NK-92 (cell line): Measurements from ENCODE around the gene PSAT1.

Source experiments
- DNase-seq: peaks from one replicate; lab custom pipeline; 2025; ENCODE audit not compliant: unreplicated experiment; lab: John Stamatoyannopoulos, UW

Gene PSAT1

GRCh38 chr9:78316166-78316892, 19.4 kb downstream of the PSAT1 start:
- DNase-seq, result no peak

GRCh38 chr9:78319197-78320029, 22.5 kb downstream of the PSAT1 start:
- DNase-seq, result no peak

- DNase-seq, result no peak
Measured at GRCh38 chr9:78320030-78320693, 23.2 kb downstream of the PSAT1 start.

GRCh38 chr9:78320875-78321496, 24.1 kb downstream of the PSAT1 start:
- no peak for DNase-seq

DNA sequence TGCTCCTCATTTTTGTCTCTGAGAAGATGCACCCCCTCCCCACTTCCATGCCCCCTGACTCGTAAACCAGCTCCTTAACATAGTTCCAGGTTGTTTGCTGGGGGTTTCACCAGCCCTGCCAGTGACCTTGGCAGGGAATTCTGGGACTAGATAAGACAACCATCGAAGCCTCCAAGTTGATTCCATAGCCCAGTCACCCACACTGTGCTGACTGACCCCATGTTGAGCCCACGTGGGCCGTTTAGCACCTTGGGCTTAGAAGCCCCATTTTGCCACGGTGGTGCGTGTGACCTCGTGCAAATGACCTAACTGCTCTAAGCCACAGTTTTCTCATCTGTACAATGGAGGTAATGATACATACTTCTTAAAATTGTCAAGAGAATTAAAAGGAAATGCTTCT, 24.6 kb downstream of the PSAT1 start:
- no peak for DNase-seq

DNA sequence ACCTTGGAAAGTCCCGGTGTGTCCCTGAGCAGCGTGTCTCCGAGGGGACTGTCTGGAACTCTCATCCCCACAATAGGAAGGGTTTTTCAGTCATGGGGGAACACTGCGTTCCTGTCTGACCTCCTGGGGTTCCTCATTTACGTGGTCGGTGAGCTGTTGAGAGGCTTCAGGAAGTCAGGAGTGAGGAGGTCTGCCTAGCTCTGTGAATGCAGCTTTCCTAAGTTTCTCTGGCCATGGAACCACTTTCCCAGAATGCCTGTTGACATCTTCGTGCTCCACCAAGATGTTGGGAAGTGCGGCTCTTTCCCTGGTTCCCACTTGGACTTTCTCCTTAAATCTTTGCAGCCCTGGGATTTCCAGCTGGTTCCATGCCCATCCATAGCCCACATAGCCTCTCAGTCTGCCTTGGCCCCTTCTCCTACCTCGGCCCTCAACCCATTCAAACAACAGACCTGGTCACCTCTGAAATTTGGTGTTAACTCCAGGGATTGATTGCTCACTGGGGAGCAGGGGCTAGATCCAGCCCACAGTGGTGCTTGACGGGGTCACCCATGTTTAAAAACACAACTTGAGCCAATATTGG, 27.2 kb downstream of the PSAT1 start:
- no peak for DNase-seq

DNA sequence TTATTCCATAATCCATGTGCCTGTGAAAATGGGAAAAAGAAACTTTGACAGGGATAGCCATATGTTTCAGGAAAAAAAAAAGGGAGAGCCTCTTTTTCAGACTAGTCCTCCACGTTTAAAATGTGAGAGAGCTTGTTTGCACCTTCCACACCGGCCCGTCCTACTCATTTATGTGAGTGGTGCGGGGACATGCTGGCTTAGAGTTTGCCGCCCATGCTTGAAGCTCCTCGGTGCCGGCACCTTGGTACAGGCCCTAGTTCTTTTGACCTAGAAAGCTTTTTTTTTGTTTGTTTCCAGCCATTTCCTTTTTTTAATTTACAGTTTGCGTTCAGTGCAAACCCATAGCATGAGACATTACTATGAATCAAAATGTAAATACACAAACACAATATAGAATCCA, 27.8 kb downstream of the PSAT1 start:
- no peak for DNase-seq

DNA sequence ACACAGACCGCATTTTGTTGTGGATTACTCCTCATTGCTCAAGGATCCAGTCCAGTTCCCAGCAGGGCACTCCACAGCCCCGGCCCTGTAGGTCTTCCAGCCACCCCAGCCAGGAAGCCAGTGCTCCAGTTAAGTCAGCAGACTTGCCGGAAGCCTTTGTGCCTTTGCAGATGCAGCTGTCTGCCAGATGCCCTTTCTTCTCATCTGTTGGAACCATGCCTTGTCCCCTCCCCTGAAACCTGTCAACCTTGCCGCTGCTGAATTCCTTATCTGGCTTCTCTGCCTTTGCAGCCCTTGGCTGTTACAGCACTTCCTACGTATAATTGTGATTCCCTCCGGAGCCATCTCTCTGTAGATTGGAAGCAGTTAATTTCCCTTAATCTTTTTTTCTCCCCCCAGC, 28.4 kb downstream of the PSAT1 start:
- no peak for DNase-seq

DNA sequence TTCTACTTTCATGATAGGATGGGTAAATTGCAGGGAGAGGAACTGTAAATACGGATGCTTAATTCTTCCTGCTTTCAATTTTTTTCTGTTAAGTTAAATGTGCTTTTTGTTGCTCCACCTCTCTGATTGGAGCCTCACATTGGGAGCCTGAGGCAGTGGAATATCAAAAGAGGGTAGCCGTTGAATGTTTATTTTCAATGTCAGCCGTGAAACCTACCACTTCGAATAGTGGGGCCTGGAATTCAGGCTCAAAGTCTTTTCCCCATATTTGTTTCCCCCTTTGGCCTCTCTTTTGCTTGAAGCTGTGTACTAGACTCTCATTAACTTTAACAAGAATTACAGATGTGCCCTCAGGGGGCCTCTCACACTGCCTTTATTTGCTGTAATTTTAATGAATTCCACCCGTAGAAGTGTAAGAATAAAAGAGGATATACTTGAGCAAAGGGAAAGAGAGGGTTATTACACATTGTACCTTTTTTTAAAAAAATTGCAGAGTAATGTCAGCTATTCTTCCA, 29.0 kb downstream of the PSAT1 start:
- DNase-seq, result no peak

GRCh38 chr9:78326564-78326963, 29.6 kb downstream of the PSAT1 start:
- DNase-seq, result no peak

- DNase-seq, result no peak
Measured at GRCh38 chr9:78332381-78332780, 35.5 kb downstream of the PSAT1 start.

GRCh38 chr9:78348848-78349247, 51.9 kb downstream of the PSAT1 start:
- DNase-seq, result no peak

GRCh38 chr9:78351816-78352215, 54.9 kb downstream of the PSAT1 start:
- no peak for DNase-seq

- DNase-seq, result no peak
Measured at GRCh38 chr9:78354324-78354973, 57.5 kb downstream of the PSAT1 start.

DNA sequence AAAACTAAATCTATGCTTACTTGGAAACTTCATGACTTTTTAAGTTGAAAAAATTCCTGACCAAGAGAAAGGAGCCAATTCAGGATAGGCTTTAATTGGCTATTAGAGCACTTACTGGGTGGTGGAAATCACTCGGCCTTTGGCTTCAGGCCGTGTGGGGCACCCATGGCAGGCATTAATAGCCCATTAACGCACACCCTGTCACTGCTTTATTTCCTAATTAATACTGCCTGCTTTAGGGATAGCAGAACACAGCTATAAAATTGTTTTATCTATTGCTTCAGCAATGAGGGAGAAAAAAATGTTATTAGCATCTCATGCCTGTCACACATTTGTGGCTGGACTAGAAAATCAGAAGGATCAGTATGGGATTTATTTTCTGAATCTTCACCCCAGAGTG, 58.1 kb downstream of the PSAT1 start:
- DNase-seq, result no peak

GRCh38 chr9:78356634-78357033, 59.7 kb downstream of the PSAT1 start:
- DNase-seq, result no peak

DNA sequence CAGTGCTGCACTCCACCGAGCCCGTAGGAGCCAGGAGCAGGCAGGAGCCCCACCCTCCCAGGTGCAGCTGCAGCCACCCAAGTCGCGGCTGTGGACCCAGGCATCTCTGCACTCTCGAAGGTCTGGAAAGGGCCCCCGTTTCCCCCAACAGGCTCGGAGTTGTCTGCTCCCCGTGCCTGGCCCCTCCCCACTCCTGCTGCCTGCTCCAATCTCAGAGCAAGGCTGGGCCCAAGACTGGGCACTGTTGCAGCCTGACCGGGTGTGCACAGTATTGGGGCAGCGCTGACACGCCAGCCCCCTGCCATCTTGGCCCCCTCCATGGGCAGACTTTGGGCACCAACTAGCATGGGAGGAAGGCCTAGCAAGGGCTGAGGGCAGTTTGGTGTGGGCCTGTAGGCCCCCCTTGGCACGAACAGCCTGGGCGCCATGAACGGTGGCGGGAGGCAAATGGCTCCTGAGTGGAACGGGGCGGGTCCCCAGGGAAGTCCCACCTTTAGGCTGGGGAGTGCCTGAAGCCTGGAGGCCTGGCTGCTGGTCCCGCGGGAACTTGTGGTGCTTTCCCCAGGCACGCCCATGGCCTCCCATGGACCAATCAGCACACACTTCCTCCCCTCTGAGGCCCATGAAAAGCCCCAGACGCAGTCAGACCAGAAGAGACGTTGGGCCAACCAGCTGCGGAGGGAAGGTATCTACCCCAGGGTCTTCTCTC, 60.4 kb downstream of the PSAT1 start:
- no peak for DNase-seq

- no peak for DNase-seq
Measured at GRCh38 chr9:78358329-78359051, 61.6 kb downstream of the PSAT1 start.

- no peak for DNase-seq
Measured at GRCh38 chr9:78363221-78363620, 66.3 kb downstream of the PSAT1 start.
